ENCODE data around the gene POLE. TPM values are rescaled to one million over a fixed set of nuclear protein-coding genes. Genes with fewer than 3 reads are reported as not detected.

The POLE gene
- total RNA-seq, 2 experiments from 2014 or later = 157 to 230 TPM

DNA sequence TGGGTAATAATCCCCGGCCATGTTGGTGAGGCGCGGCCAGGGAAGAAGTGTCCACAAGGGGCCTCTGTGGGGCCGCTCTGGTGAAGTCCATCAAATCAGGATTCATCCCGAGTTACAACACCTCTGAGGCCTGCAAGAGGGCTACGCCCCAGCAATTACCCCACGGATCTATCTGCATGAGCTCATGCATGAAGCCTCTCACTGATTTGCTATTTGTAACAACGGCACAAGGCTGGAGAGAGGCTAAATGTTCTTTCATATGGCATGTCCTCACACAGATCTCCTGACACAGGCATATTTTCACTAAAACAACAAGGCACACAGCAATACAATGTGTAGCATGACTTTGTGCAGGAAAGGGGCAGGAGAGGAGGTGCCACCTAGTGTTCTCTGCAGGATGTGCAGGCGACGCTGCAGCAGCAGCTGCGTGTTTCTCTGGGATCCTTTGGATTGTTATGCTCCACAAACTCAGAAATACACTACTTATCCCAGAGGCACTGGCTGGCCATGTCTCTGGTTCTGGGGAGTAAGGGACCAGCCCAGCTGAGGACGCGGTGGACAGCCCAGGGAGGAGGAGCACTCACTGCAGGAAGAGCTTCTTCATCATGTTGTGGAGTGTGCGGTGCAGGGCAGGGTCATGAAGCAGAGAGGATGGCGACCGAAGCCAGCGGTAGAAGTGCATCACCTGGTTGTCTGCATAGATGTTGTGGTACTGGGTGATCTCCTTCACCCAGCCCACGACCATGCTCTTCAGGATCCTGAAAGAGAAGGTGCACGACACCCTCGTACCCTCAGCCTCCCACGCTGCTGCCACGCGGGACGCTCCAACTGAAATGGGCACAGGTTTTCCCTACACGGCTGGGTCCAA is 48.4 kb downstream of the POLE start:
- POLR2A ChIA-PET = interaction anchor here (1.1 kb wide), 1 partner anchor 26 kb away, joined by 4 read pairs; no protein-coding TSS in a partner anchor
- H3K4me2 ChIP-seq (ENCODE audit: low read length) = no peak overlapping the region
- H3K36me3 ChIP-seq (ENCODE audit: insufficient read depth, low read length) = peaks cover 93% of the 10 kb centered on the region
- intact Hi-C loops (cut with micrococcal nuclease; ENCODE audit: unreplicated experiment) = loop anchor here (1.0 kb wide), 1 partner anchor 38 kb away; no protein-coding TSS in a partner anchor
- H3K79me2 ChIP-seq (ENCODE audit: insufficient read depth, low read depth, low read length) = no peaks in the 10 kb centered on the region
- H3K4me3 ChIP-seq (ENCODE audit: low read depth, low read length, poor library complexity, severe bottlenecking) = no peak overlapping the region
- no peaks in the 10 kb centered on the region for H4K20me1 ChIP-seq (ENCODE audit: insufficient read depth, low read length)
- H3K9me3 ChIP-seq (ENCODE audit: low read length) = no peaks in the 10 kb centered on the region
- BruUV-seq (replicated peaks) = no TSS peak
- peaks cover 32% of the 10 kb centered on the region for H3K4me1 ChIP-seq (ENCODE audit: insufficient read depth, low read length, poor library complexity, severe bottlenecking)
- CTCF ChIA-PET (ENCODE audit: unreplicated experiment) = interaction anchor here (0.6 to 1.5 kb wide), 3 partner anchors 35 to 94 kb away, joined by 3 to 6 read pairs (median 3); no protein-coding TSS in a partner anchor
- no peaks in the 10 kb centered on the region for H3K9me2 ChIP-seq (ENCODE audit: insufficient read depth, low read length)
- no peak overlapping the region for H3K27ac ChIP-seq (ENCODE audit: low read depth, low read length, poor library complexity, severe bottlenecking)
- no peak overlapping the region for H2AFZ ChIP-seq (ENCODE audit: low read length)
- TF ChIP-seq, protein P1, sequence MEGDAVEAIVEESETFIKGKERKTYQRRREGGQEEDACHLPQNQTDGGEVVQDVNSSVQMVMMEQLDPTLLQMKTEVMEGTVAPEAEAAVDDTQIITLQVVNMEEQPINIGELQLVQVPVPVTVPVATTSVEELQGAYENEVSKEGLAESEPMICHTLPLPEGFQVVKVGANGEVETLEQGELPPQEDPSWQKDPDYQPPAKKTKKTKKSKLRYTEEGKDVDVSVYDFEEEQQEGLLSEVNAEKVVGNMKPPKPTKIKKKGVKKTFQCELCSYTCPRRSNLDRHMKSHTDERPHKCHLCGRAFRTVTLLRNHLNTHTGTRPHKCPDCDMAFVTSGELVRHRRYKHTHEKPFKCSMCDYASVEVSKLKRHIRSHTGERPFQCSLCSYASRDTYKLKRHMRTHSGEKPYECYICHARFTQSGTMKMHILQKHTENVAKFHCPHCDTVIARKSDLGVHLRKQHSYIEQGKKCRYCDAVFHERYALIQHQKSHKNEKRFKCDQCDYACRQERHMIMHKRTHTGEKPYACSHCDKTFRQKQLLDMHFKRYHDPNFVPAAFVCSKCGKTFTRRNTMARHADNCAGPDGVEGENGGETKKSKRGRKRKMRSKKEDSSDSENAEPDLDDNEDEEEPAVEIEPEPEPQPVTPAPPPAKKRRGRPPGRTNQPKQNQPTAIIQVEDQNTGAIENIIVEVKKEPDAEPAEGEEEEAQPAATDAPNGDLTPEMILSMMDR (conservative IDR thresholded peaks at IDR 0.05; ENCODE audit: low read length) = peak; percentile 88
- no peak for TF ChIP-seq EZH2phosphoT487 (IDR thresholded peaks at IDR 0.05; ENCODE audit: borderline replicate concordance, low read depth, low read length)
- DNase-seq (ENCODE audit: low spot score) = peak; percentile 41

DNA sequence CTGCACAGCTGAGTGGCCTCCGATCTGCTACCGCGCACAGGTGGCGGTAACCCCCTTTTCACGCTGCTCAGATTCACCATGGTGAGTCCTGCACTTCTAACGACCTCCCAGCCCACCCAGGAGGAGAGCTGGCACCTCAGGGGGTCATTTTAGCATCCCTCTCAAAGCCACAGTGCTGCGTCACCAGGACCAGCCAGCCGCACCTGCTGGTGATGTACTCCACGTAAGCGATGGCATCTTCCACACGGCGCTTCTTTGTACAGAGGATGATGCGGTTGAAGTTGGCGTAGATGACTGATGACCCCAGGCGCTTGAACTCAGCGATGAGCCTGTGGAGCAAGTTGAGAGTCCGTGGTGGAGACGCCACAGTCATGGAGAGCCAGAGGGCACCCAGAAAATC is 49.3 kb downstream of the POLE start:
- intact Hi-C loops (cut with micrococcal nuclease; ENCODE audit: unreplicated experiment) = loop anchor here (1.0 kb wide), 1 partner anchor 38 kb away; no protein-coding TSS in a partner anchor
- Histone ChIP-seq H3K9me2 (ENCODE audit: insufficient read depth, low read length) (no peaks in the 10 kb centered on the region), H3K27ac (ENCODE audit: low read depth, low read length, poor library complexity, severe bottlenecking) (no peak overlapping the region), H2AFZ (ENCODE audit: low read length) (no peak overlapping the region), H3K4me2 (ENCODE audit: low read length) (no peak overlapping the region), H3K9me3 (ENCODE audit: low read length) (no peaks in the 10 kb centered on the region), H3K4me3 (ENCODE audit: low read depth, low read length, poor library complexity, severe bottlenecking) (no peak overlapping the region), H3K79me2 (ENCODE audit: insufficient read depth, low read depth, low read length) (no peaks in the 10 kb centered on the region), H4K20me1 (ENCODE audit: insufficient read depth, low read length) (no peaks in the 10 kb centered on the region), H3K4me1 (ENCODE audit: insufficient read depth, low read length, poor library complexity, severe bottlenecking) (peaks cover 42% of the 10 kb centered on the region), H3K36me3 (ENCODE audit: insufficient read depth, low read length) (peaks cover 87% of the 10 kb centered on the region)
- BruUV-seq (replicated peaks) = no TSS peak
- no peak for DNase-seq (ENCODE audit: low spot score)
- ChIA-PET CTCF (ENCODE audit: unreplicated experiment) (interaction anchor here (0.7 to 1.5 kb wide), 2 partner anchors 34 to 38 kb away, joined by 3 to 6 read pairs; no protein-coding TSS in a partner anchor), POLR2A (interaction anchor here (1.1 to 1.2 kb wide), 2 partner anchors 8 to 25 kb away, joined by 3 to 4 read pairs; no protein-coding TSS in a partner anchor)
- TF ChIP-seq, protein P1 (conservative IDR thresholded peaks at IDR 0.05; ENCODE audit: low read length) = no peak
- TF ChIP-seq EZH2phosphoT487 (IDR thresholded peaks at IDR 0.05; ENCODE audit: borderline replicate concordance, low read depth, low read length) = no peak
